ENCODE data around the gene OBSL1.

Gene OBSL1

GRCh38 chr2:219516888-219517287 is 54.5 kb downstream of the OBSL1 start:
- in situ Hi-C loops (cut with MboI; ENCODE audit: low sequenced_read_pairs) = no loop called here

DNA sequence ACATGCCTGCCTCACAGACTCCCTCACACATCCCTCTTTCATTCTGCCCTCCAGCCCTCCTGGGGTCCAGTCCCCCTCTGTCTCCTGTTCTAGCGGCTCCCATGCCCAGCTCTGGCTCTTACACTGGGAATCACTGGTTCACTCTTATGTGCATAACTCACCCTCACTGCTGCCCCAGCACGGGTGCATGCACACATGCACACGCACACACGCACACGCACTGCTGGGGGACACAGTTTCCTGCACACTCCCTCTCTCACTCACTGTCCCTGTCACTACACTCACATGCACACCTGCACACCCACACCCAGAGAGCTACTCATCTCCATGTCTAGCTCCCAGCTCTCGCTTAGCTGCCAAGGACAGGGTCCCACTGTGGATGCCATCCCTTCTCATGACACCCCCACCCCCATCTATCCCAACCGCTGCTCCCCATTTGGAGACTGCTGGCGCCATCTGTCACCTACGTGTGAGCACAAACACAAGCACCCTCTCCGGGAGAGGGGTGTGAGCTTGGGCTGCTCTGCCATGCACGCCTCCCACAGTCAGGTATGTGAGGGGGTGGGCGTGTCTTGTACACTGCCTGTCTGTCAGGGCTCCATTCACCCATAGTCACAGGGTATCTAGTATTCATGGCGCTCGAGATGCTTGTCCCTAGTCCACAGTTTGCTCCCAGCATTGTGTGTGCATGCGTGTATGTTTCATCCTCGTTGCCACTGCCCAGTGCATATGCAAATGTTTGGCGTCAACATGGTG is 55.3 kb downstream of the OBSL1 start:
- in situ Hi-C loops (cut with MboI; ENCODE audit: low sequenced_read_pairs) = no loop called here

GRCh38 chr2:219514836-219515235 is 56.5 kb downstream of the OBSL1 start:
- in situ Hi-C loops (cut with MboI; ENCODE audit: low sequenced_read_pairs) = no loop called here

DNA sequence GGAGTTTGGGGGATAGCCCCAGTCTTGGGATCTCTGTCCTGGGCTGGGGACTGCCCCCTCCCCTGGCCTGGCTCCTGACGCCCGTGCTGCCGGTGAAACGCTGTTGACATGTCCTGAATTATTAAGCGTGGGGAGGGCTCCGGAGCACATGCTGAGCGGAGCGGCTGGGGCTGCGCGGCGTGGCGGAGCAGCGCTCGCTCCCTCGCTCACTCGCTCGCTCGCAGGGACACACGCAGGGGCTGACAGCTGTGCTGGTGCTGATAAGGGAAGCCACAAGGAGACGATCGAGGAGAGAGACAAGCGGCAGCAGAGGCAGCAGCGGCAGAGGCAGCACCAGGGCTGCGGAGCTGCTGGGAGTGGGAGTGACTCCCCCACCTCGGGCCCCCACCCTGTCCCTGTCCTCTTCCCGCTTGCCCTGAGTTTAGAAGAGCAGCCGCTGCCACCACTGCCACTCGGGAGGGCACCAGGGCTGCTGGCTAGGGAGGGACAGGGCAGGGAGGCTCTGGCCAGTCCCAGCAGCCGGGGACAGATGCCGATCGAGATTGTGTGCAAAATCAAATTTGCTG is 57.1 kb downstream of the OBSL1 start, which contains the start of gene ASIC4:
Gene ASIC4 (plus strand): TSS at position 287 of the 566 bp plus-strand sequence. CDS start 243 bp downstream, at position 530.
- in situ Hi-C loops (cut with MboI; ENCODE audit: low sequenced_read_pairs) = no loop called here

GRCh38 chr2:219513787-219514186 is 57.6 kb downstream of the OBSL1 start:
- in situ Hi-C loops (cut with MboI; ENCODE audit: low sequenced_read_pairs) = no loop called here

DNA sequence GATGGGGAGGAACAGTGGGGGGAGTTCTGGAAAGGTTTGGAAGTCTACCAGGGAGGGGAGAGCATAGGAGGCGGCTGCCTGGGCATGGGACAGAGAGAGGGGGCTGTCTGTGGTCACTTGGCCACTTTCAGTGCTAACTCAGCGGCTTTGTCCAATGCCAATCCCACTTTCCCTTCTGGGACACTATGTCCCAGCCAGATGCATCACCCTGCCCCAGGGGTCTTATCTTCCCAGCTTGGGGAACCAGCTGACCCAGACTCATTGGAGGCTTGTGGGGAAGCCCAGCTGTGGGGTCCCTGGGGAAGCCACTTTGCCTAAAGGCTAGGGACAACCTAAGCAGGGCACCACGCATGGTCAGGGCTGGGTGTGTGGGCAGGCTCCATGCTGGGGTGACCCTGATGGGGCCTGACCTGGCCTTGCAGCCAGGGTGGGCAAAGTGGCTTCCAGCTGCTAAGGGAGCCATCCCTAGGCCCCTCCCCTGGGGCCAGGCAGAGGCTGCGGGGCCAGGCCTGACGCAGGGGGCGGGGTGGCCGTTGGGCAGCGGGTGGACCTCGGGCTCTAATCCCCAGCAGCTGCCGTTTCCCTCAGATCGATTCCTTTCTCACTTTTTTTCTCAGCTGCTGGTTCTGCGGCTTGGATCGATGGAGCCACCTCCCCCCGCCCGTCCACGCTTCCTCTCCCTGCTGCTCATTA is 58.7 kb downstream of the OBSL1 start:
- in situ Hi-C loops (cut with MboI; ENCODE audit: low sequenced_read_pairs) = no loop called here

- in situ Hi-C loops (cut with MboI; ENCODE audit: low sequenced_read_pairs) = no loop called here
These were observed 59.6 kb downstream of the OBSL1 start for GRCh38 chr2:219511547-219512325.

- in situ Hi-C loops (cut with MboI; ENCODE audit: low sequenced_read_pairs) = no loop called here
These were observed 60.7 kb downstream of the OBSL1 start for GRCh38 chr2:219510512-219511135.

DNA sequence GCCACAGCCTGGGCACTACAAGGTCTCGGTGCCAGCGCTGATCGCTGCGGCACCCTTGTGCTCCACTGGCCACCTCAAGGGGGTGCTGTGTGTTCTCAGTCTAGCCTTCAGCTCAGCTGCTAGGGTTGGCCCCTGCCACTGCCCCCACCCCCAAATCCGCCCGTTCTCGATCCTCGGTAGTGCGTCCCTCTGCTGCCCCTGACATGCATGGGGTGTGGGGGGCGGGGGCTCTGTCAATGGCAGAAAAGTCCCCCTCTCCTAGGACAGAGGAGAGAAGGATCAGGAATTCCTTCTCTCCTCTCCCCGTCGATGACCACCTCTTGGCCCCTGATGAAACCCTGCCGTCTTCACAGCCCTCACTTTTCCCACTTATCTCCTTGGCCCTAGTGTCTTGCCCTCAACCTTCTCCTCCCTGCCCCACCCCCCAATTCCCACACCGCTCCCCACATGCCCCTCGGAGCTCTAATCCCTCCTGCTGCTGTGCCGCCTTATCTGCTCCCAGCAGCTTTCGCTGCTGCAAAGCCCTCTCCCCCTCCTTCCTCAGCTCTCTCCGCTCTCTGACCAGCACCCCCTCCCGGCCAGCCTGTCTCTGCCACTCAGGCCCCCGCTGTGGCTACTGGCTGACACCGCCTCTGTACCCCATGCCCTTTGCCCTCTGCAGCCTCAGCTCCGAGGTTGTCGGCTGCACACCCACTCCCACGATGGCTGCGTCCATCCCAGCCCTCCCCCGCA is 61.4 kb downstream of the OBSL1 start:
- in situ Hi-C loops (cut with MboI; ENCODE audit: low sequenced_read_pairs) = no loop called here

GRCh38 chr2:219508971-219509779 is 62.2 kb downstream of the OBSL1 start:
- in situ Hi-C loops (cut with MboI; ENCODE audit: low sequenced_read_pairs) = no loop called here

DNA sequence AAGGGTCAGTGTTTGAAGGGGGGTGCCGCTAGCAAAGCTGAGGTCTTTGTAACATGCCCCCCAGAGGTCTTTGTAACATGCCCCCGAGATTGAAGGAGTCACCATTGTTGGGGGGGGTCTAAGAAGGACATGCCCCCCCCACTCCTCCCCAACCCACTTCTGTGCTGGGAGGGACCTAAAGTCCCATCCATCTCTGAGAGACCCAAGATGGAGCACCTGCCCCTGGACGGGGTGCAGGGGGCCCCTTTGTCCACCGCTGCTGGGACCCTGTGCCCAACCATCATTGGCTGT is 63.0 kb downstream of the OBSL1 start:
- in situ Hi-C loops (cut with MboI; ENCODE audit: low sequenced_read_pairs) = no loop called here

DNA sequence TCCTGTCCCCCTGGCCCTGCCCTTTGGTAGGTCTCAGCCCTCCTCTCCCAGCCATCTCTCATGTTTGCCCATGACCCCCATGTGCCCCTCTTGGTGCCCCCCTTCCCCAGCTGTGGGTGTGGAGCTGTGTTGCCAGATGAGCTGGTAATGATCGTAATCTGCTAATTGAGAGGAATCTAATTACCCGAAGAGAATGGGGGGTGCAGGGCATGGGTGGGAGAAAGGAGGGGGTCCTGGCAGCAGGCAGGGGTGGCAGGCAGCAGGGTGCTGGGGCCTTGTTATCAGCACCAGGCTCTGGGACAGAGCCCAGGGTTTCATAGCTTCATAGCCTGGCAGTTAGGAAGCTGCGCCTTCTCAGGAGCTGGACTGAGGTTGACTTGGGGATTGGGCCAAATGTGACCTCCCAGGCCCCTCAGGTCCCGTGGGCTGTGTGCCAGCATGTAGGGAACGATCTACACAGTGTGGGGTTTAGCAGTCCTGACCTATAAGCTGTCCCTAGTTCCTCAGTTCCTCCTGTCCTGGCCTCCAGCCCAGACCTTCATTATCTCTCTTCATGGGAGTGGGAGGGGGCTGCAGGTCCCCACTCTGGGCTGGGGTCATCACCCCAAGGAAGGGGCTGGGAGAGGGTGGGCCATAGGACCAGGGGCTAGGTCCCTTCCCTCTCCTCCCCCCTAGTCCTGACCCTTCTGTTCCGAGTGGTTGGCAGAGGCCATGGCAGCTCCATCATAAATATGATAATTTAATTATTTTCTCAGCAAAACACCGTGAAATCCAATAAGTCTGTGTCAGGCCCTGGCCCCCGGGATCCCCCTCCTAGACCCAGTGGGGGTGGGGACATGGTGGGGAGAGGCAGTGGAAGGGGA is 63.5 kb downstream of the OBSL1 start:
- in situ Hi-C loops (cut with MboI; ENCODE audit: low sequenced_read_pairs) = no loop called here

DNA sequence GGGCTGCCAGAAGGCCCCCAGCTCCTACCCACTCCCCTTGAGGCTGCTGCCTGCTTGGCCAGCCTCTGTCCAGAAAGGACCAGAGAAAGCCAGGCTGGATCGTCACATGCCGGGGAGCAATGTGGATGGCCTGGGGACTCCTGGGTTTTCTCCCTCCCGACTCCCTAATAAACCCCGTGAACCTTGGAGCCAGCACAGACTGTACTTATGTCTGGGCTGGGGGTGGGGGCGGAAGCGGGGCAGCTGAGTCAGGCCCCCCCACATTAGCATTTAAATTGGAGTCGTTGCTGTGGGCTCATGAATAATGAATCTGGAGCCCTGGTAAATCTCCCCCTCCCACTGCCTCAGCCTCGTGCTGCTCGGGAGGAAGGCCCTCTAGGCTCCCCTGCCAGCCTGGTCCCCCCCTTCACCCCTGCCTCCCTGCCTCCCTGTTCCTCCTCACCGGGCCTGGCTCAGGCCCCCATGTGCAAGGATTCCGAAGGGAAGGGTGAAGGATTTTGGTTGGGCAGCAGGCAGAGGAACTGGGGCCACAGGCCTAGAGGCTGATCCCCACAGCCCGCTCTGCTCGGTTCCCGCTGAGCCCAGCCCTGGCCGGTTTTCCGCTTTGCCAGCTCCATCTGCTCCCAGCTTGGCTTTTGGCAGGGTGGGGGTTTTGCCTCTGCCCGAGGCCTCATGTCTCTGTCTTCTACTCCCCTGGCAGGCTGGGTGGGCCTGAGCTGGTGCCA is 64.4 kb downstream of the OBSL1 start:
- in situ Hi-C loops (cut with MboI; ENCODE audit: low sequenced_read_pairs) = no loop called here

DNA sequence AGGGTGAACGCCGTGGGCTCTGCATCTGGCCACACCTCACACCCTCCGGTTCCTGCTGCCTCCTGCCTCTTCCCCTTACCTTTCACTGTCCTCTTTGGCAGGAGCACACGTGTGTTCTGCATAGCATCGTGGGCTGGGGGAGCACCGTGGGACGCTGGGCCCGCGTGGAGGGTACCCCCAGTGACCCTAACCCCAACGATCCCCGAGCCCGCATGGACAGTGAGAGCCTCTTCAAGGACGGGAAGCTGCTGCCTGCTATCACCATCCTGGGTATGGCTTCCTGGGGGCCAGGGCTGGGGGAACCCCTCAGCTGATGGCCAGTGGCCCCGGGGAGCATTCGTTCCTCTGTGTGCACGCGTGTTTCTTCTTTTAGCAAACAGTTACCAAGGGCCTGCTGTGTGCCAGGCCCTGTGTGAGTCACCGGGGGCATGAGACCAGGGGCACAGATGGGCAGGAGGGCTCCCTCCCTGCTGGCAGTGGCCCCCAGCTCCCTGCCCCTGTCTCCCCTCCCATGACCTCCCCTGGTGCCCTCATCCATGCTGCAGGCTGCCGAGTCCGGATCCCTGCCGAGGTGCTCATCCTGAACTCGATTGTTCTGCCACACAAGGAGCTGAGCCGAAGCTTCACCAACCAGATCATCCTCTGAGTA is 65.1 kb downstream of the OBSL1 start:
- in situ Hi-C loops (cut with MboI; ENCODE audit: low sequenced_read_pairs) = no loop called here

DNA sequence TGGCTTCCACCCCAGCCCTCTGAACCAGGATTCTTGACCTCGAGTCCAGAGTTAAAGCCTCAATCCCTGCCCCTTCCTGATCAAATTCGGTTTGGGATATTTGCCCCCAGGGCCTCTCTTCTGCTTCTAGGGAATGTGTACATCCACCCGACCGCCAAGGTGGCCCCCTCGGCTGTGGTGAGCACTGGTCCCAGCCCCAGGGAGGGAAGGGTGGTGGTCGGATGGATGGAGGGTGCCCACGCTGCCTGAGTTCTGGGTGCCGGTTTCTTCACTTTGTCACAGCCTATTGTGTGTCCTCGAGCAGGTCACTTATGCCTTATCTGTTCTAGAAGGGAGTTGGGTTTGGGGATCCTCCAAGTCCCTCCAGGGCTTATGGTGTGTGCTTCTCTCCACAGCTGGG is 65.8 kb downstream of the OBSL1 start:
- in situ Hi-C loops (cut with MboI; ENCODE audit: low sequenced_read_pairs) = no loop called here

DNA sequence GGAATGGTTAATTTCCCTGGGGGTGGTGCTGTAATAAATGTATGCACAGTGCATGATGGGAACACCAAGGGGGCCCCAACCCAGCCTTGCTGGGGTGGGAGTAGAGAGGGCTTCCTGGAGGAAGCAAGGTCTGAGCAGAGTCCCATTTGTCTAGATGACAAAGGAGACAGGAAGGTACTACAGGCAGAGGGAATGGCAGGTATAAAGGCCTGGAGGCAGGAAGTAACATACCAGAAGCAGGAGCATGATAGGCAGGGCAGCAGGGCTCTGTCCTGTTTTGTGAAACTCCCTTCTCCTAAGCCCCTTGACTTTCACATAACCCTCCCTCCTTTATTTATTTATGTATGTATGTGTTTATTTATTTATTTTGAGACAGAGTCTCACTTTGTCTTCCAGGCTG is 68.7 kb downstream of the OBSL1 start:
- in situ Hi-C loops (cut with MboI; ENCODE audit: low sequenced_read_pairs) = no loop called here

DNA sequence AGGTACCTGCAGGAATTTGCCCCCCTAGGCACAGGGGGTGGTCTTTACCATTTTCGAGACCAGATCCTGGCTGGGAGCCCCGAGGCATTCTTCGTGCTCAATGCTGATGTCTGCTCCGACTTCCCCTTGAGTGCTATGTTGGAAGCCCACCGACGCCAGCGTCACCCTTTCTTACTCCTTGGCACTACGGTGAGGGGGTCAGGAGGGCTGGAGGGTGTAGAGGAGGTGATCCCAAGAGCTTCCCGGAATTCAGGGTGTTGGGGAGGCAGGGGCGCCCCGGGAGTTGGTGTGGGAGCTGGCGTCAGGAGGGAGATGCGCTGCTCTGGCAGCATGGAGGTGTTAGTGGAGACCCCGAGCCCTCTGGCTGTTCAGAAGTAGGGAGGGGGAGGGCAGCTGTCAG is 69.5 kb downstream of the OBSL1 start:
- in situ Hi-C loops (cut with MboI; ENCODE audit: low sequenced_read_pairs) = no loop called here
